Measurements from ENCODE around the gene C1orf116.

GRCh38 chr1:207049514-207049913, 17.0 kb upstream of the C1orf116 start:
- TF ChIP-seq FOXM1 (IDR thresholded peaks at IDR 0.05; ENCODE audit: low read depth, low read length) (no peak), MEF2B (IDR thresholded peaks at IDR 0.05; ENCODE audit: partially characterized antibody, poor library complexity, severe bottlenecking) (peak; percentile 14), CREB1 (IDR thresholded peaks at IDR 0.05; ENCODE audit: low read depth) (no peak), RELA (IDR thresholded peaks at IDR 0.05; ENCODE audit: borderline replicate concordance, partially characterized antibody) (no peak), CTCF (IDR thresholded peaks at IDR 0.05 in 2 of 3, conservative IDR thresholded peaks at IDR 0.05 in 1 of 3; ENCODE audit: control insufficient read depth in 2 of 3, extremely low read depth in 1 of 3, insufficient read depth in 1 of 3, low read depth in 3 of 3, low read length in 3 of 3) (no peak), HDAC6 (IDR thresholded peaks at IDR 0.05; ENCODE audit: unreplicated experiment) (no peak)
